K562 (cell line): ENCODE measurements around the gene EPN3. TPM values are rescaled to one million over a fixed set of nuclear protein-coding genes. Genes with fewer than 3 reads are reported as not detected.

Source experiments
- ATAC-seq: fragments of 200-7000 bp; cut with Tn5 transposase; 3 replicates; pipeline ENCODE4 v1.9.1; 2020; ENCODE audit warnings: moderate library complexity
- BruUV-seq: library from RNA; stranded (reverse); fragments of 400-500 nt; replicated peaks from 2 replicates; lab custom pipeline; 2021; lab: Mats Ljungman, UMichigan
- CTCF ChIA-PET: fragments of 300-600 bp; formaldehyde crosslinking; extraction: SDS; loops from one replicate; lab custom pipeline; 2021; ENCODE audit warnings: low intra/inter-chr PET ratio; lab: Yijun Ruan, JAX
- POLR2A ChIA-PET: fragments of 300-600, 350-650 bp; sonication (Branson Sonifier 250); formaldehyde crosslinking; extraction: SDS; loops from one replicate; lab custom pipeline; 2021; ENCODE audit warnings: antibody characterized with exemption, inconsistent platforms; lab: Yijun Ruan, JAX
- DNase-seq, 4 experiments: peaks; one replicate each; pipeline versions ENCODE4 v3.0.0 to v3.0.0-alpha.2; 2011 to 2018; ENCODE audit warnings: low spot score in 3 of 4, mixed read lengths in 3 of 4; ENCODE audit errors: extremely low read depth in 1 of 4
- FAIRE-seq: peaks from 2 replicates; lab custom pipeline; 2011; peaks lifted over from hg19 to GRCh38; lab: Jason Lieb, UNC
- H2AFZ ChIP-seq: 2 replicates; pipeline ENCODE4 v1.6.0; 2011; ENCODE audit warnings: low read depth, low read length, control low read depth, inconsistent platforms
- H3K27ac ChIP-seq: fragments of 200-600 bp; 3 replicates; pipeline ENCODE4 v1.8.0; 2011; ENCODE audit warnings: low read depth, mild to moderate bottlenecking, control low read depth, inconsistent platforms, low read length, moderate library complexity, mixed read lengths; ENCODE audit errors: extremely low read depth
- H3K27me3 ChIP-seq, 2 experiments: fragments of 300-600 bp in 1 of 2; 2 replicates in 1 of 2; 3 replicates in 1 of 2; pipeline versions ENCODE4 v1.6.0 to v1.8.0; 2011; ENCODE audit warnings: inconsistent platforms in 2 of 2, low read length in 2 of 2, mild to moderate bottlenecking in 1 of 2, mixed read lengths in 1 of 2, moderate library complexity in 1 of 2; ENCODE audit not compliant: control insufficient read depth in 2 of 2, insufficient read depth in 2 of 2
- H3K36me3 ChIP-seq: fragments of 300-600 bp; 3 replicates; pipeline ENCODE4 v1.8.0; 2011; ENCODE audit warnings: mild to moderate bottlenecking, low read length, inconsistent platforms; ENCODE audit not compliant: control insufficient read depth, insufficient read depth
- H3K4me1 ChIP-seq, 2 experiments: fragments of 200-600 bp in 1 of 2; replicated peaks in 1 of 2; 2 replicates in 1 of 2; 3 replicates in 1 of 2; pipeline versions ENCODE4 v1.5.1 to v1.8.0; 2011; ENCODE audit warnings: inconsistent platforms in 2 of 2, low read length in 2 of 2, mild to moderate bottlenecking in 1 of 2, mixed read lengths in 1 of 2, moderate library complexity in 1 of 2; ENCODE audit not compliant: control insufficient read depth in 2 of 2, insufficient read depth in 2 of 2
- H3K4me2 ChIP-seq: 2 replicates; pipeline ENCODE4 v1.6.1; 2011; ENCODE audit warnings: low read length, control low read depth, inconsistent platforms, mixed read lengths; ENCODE audit not compliant: insufficient read depth
- H3K4me3 ChIP-seq: fragments of 200-600 bp; sonication (generic), shearing (Covaris generic); 2 replicates; pipeline ENCODE4 v1.5.1; 2016; ENCODE audit warnings: control low read depth, inconsistent platforms
- H3K79me2 ChIP-seq: fragments of 200-600 bp; 3 replicates; pipeline ENCODE4 v1.8.0; 2011; ENCODE audit warnings: low read length, inconsistent platforms; ENCODE audit not compliant: control insufficient read depth, insufficient read depth
- H3K9ac ChIP-seq, 2 experiments: 2 replicates each; pipeline versions ENCODE4 v1.6.0 to v1.6.1; 2011; ENCODE audit warnings: low read depth in 2 of 2, low read length in 2 of 2, control low read depth in 1 of 2, inconsistent platforms in 1 of 2, mild to moderate bottlenecking in 1 of 2, mixed read lengths in 1 of 2; ENCODE audit not compliant: insufficient read depth in 1 of 2
- H3K9me1 ChIP-seq: one replicate; pipeline ENCODE4 v1.6.0; 2011; ENCODE audit warnings: inconsistent platforms, mild to moderate bottlenecking, low read length, moderate library complexity; ENCODE audit not compliant: control insufficient read depth, insufficient read depth
- H3K9me3 ChIP-seq: replicated peaks from 2 replicates; pipeline ENCODE4 v1.5.1; 2011; ENCODE audit warnings: low read depth, low read length, inconsistent platforms; ENCODE audit not compliant: control insufficient read depth, insufficient read depth
- H4K20me1 ChIP-seq: replicated peaks from 2 replicates; pipeline ENCODE4 v1.6.1; 2011; ENCODE audit warnings: low read length, inconsistent platforms, mixed read lengths; ENCODE audit not compliant: control insufficient read depth, insufficient read depth
- CBFA2T2 ChIP-seq: fragments of 450-650 bp; conservative IDR thresholded peaks from 2 replicates; pipeline ENCODE4 v1.6.1; 2017; ENCODE audit warnings: mild to moderate bottlenecking
- CBFA2T3 ChIP-seq: fragments of 450-650 bp; IDR thresholded peaks from 2 replicates; pipeline ENCODE4 v1.6.1; 2017
- HDAC1 ChIP-seq, 2 experiments: fragments of 450-650 bp; IDR thresholded peaks; 2 replicates each; pipeline ENCODE4 v1.6.1; 2016 to 2017; ENCODE audit warnings: inconsistent platforms in 1 of 2, mild to moderate bottlenecking in 1 of 2, moderate library complexity in 1 of 2
- NELFE ChIP-seq: IDR thresholded peaks from 2 replicates; pipeline ENCODE4 v1.6.1; 2011; ENCODE audit warnings: mild to moderate bottlenecking; ENCODE audit not compliant: insufficient read depth, insufficient read length
- NFIC ChIP-seq: fragments of 450-650 bp; IDR thresholded peaks from 2 replicates; pipeline ENCODE4 v1.6.1; 2017; ENCODE audit warnings: mild to moderate bottlenecking, inconsistent platforms
- NR4A1 ChIP-seq, 2 experiments: fragments of 250-450 bp in 1 of 2; fragments of 450-650 bp in 1 of 2; sonication (Bioruptor Pico) in 1 of 2; IDR thresholded peaks; 2 replicates each; pipeline versions ENCODE4 v1.4.0 to v1.6.1; 2016 to 2020; ENCODE audit warnings: mild to moderate bottlenecking in 2 of 2, missing compliant biosample characterization in 1 of 2, missing genetic modification characterization in 1 of 2, moderate library complexity in 1 of 2
- WGBS: fragments of 100-300 bp; shearing (Covaris generic); methylation state at CpG from one replicate; pipeline ENCODE4 v1.1.6; 2016; ENCODE audit warnings: low coverage, mixed read lengths; ENCODE audit not compliant: insufficient coverage; ENCODE audit errors: missing lambda C conversion rate; 5-methylcytosine and 5-hydroxymethylcytosine counted together
- in situ Hi-C: fragments of 300-500 bp; cut with MboI; formaldehyde crosslinking; loops from 4 replicates; pipeline ENCODE4 v1.15.0; 2018; ENCODE audit warnings: inconsistent platforms, mixed read lengths
- intact Hi-C: fragments of 100-400 bp; cut with micrococcal nuclease; formaldehyde crosslinking; loops from 2 replicates; pipeline ENCODE4 v1.14.2; 2022
- polyA plus RNA-seq, 8 experiments: library from polyadenylated mRNA; depleted of rRNA in 4 of 8; stranded (reverse) in 5 of 8; unstranded in 3 of 8; fragments of >200 nt; fragmentation: Nextera tagmentation in 2 of 8; fragmentation: Illumina TruSeq in 1 of 8; extraction: Ambion mirVana in 2 of 8; extraction: Trizol in 1 of 8; gene quantifications; 2 replicates each; pipeline versions ENCODE4 v1.2.1 to v1.2.3, GENCODE V29; 2011 to 2014; ENCODE audit warnings: inconsistent platforms in 1 of 8, missing spikeins in 1 of 8
- total RNA-seq, 7 experiments: library from RNA; depleted of rRNA in 6 of 7; stranded (reverse); fragments of >200 nt in 6 of 7; fragmentation: Illumina TruSeq in 2 of 7; extraction: Trizol in 2 of 7; gene quantifications; 2 replicates each; pipeline versions ENCODE4 v1.2.1 to v1.2.3, GENCODE V29; 2011 to 2021; ENCODE audit warnings: low replicate concordance in 1 of 7

Gene EPN3
- total and polyA plus RNA-seq, 9 of the 15 experiments (the other 6 are each of a cell fraction or from before 2014, with no cell fraction given) = 0.16 TPM; not detected in 8

- in situ Hi-C loops (no loop called here), intact Hi-C loops (no loop called here)
- WGBS = 9% methylated on average over 5 of the region's 5 CpGs
- peaks cover 6% of the 10 kb centered on the region; the same call in 1 of the 2 replicates for H4K20me1 ChIP-seq
- no peak overlapping the region for H3K4me2 ChIP-seq
- peaks cover 13 to 59% of the 10 kb centered on the region in 2 experiments; a peak in 4 of 5 replicates for H3K27me3 ChIP-seq
- H3K9me1 ChIP-seq = no peaks in the 10 kb centered on the region
- H2AFZ ChIP-seq = no peak overlapping the region
- FAIRE-seq = no peak
- no peak overlapping the region for H3K9ac ChIP-seq
- no peak for ATAC-seq
- H3K79me2 ChIP-seq = no peaks in the 10 kb centered on the region
- BruUV-seq = no TSS peak
- H3K4me1 ChIP-seq = peaks cover 9 to 38% of the 10 kb centered on the region in 2 experiments
- CTCF ChIA-PET = no interaction called here
- no peak for DNase-seq
- H3K9me3 ChIP-seq = no peaks in the 10 kb centered on the region
- POLR2A ChIA-PET = interaction anchor here (0.7 to 1.0 kb wide), 2 partner anchors 16 to 1196 kb away, joined by 3 read pairs; no protein-coding TSS in a partner anchor
- H3K36me3 ChIP-seq = no peaks in the 10 kb centered on the region
- TF ChIP-seq NFIC = peak; percentile 58
- no peak for TF ChIP-seq HDAC1 (IDR thresholded peaks at IDR 0.05)
- no peak for TF ChIP-seq NELFE
- no peak overlapping the region for H3K27ac ChIP-seq
- H3K4me3 ChIP-seq = no peak overlapping the region
These were observed 24.3 kb downstream of the EPN3 start for GRCh38 chr17:50556803-50557202.

GRCh38 chr17:50557630-50558029 lies 25.1 kb downstream of the EPN3 start:
- DNase-seq = no peak
- TF ChIP-seq NR4A1 (CRISPR knock-in tag; IDR thresholded peaks at IDR 0.05) (no peak), NR4A1 (tag; IDR thresholded peaks at IDR 0.05) (no peak), CBFA2T2 (peak; percentile 35), CBFA2T3 (peak; percentile 32; the same call in 1 of the 2 replicates)
- in situ Hi-C loops (no loop called here), intact Hi-C loops (no loop called here)
- no peak overlapping the region for H2AFZ ChIP-seq
- no TSS peak for BruUV-seq
- H3K9me1 ChIP-seq = no peaks in the 10 kb centered on the region
- no peaks in the 10 kb centered on the region for H3K79me2 ChIP-seq
- H3K36me3 ChIP-seq = no peaks in the 10 kb centered on the region
- POLR2A ChIA-PET = interaction anchor here (0.6 to 1.1 kb wide), 4 partner anchors 16 to 1195 kb away, joined by 3 read pairs; no protein-coding TSS in a partner anchor
- H3K27me3 ChIP-seq = peaks cover 19 to 62% of the 10 kb centered on the region in 2 experiments
- peaks cover 8% of the 10 kb centered on the region; the same call in 1 of the 2 replicates for H4K20me1 ChIP-seq
- no peak overlapping the region for H3K4me3 ChIP-seq
- H3K9me3 ChIP-seq = no peaks in the 10 kb centered on the region
- no peak overlapping the region for H3K9ac ChIP-seq
- WGBS = 16% methylated on average over 3 of the region's 4 CpGs
- H3K4me1 ChIP-seq = peaks cover 9 to 39% of the 10 kb centered on the region in 2 experiments
- no peak for FAIRE-seq
- no peak for ATAC-seq
- H3K4me2 ChIP-seq = no peak overlapping the region
- H3K27ac ChIP-seq = no peak overlapping the region
- CTCF ChIA-PET = no interaction called here
